ENCODE results near the gene RCOR2. TPM values are rescaled to one million over a fixed set of nuclear protein-coding genes. Genes with fewer than 3 reads are reported as not detected.

Gene RCOR2
- total and polyA plus RNA-seq, 2 of the 4 experiments (the other 2 are of a cell fraction), result 0.90 to 2.0 TPM

DNA sequence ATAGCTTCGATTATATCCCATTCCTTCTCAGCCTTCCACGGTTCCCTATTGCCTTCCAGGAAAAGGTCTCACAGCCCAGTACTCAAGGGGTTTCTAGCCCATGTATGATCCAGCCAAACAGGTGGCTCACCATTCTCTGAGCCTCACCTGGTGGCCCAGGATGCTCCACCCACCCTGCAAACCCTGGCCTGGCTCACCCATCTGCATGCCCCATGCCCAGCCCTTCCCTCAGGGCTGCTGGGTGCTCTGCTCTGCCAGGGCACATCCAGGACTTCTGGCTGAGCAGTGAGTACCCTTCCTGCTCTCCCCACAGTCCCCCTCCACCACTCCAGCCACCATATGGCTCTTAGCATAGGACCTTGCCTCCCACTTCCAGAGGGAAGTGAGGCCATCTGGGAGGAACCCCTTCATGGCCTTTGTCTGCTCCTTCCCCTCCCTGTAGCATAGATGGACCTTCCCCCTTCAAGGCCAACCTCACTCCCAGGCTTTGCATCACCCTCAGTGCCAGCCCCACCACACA lies 5.8 kb upstream of the RCOR2 start:
- POLR2A ChIA-PET (ENCODE audit: unreplicated experiment), result no interaction called here
- H3K56ac ChIP-seq (ENCODE audit: extremely low read depth, insufficient read depth, low read length), result no peak overlapping the region
- dilution Hi-C loops (cut with HindIII; ENCODE audit: low sequenced_read_pairs, unreplicated experiment), result no loop called here

More for the DNA sequence above, 5.8 kb upstream of the RCOR2 start:
- Histone ChIP-seq H2BK20ac (ENCODE audit: low read depth, low read length) (no peak overlapping the region), H4K8ac (ENCODE audit: low read depth in 2 of 2, low read length in 2 of 2) (no peak overlapping the region), H3K23ac (ENCODE audit: low read depth, low read length) (no peak overlapping the region), H4K5ac (ENCODE audit: low read depth, low read length) (no peak overlapping the region), H2BK15ac (ENCODE audit: low read depth, low read length) (no peak overlapping the region), H3K4ac (ENCODE audit: low read depth, low read length) (no peak overlapping the region), H2AK9ac (replicated peaks; ENCODE audit: low read depth, low read length, poor library complexity) (no peak overlapping the region), H3K79me1 (ENCODE audit: low read depth in 1 of 2, low read length in 2 of 2) (0 out of 4 replicates have a peak, but pooled peaks cover 0 to under 1% of the 10 kb centered on the region in 2 experiments), H3K9ac (ENCODE audit: low read depth, low read length) (no peak overlapping the region), H2BK5ac (ENCODE audit: low read depth, low read length, poor library complexity, severe bottlenecking) (no peak overlapping the region), H3K36me3 (ENCODE audit: control insufficient read depth, insufficient read depth, low read length) (no peaks in the 10 kb centered on the region), H4K91ac (ENCODE audit: insufficient read depth, low read depth, low read length) (no peak overlapping the region), H3K27me3 (ENCODE audit: control insufficient read depth, insufficient read depth, low read length) (peaks cover 12% of the 10 kb centered on the region; the same call in 1 of the 2 replicates), H3K9me3 (ENCODE audit: control insufficient read depth, insufficient read depth, low read length) (0 out of 2 replicates have a peak, but pooled peaks cover 2% of the 10 kb centered on the region), H2BK120ac (ENCODE audit: low read depth, low read length) (no peak overlapping the region), H2AK5ac (ENCODE audit: low read depth, low read length) (no peak overlapping the region), H3K4me1 (ENCODE audit: control insufficient read depth, insufficient read depth, low read length) (peaks cover 21% of the 10 kb centered on the region), H3K4me2 (ENCODE audit: low read depth, low read length) (no peak overlapping the region), H3K4me3 (ENCODE audit: insufficient read depth, low read depth, low read length) (no peak overlapping the region), H3K27ac (ENCODE audit: insufficient read depth, low read length) (no peak overlapping the region), H2AFZ (replicated peaks; ENCODE audit: low read length, poor library complexity) (no peak overlapping the region), H3K18ac (ENCODE audit: low read depth, low read length) (no peak overlapping the region), H3K9me1 (ENCODE audit: insufficient read depth, low read length) (peaks cover 6% of the 10 kb centered on the region), H4K20me1 (ENCODE audit: insufficient read depth, low read length) (no peaks in the 10 kb centered on the region), H3K14ac (replicated peaks; ENCODE audit: low read depth, low read length) (no peak overlapping the region)
- in situ Hi-C loops (cut with MboI; ENCODE audit: low sequenced_read_pairs) (no loop called here), intact Hi-C loops (cut with micrococcal nuclease) (no loop called here)
- 60% methylated on average over 1 of the region's 2 CpGs; no CpG with 5 or more reads in 1 of the 2 experiments for WGBS, 2 experiments (ENCODE audit: extremely low coverage in 2 of 2, insufficient read length in 1 of 2)
- DNase-seq, result no peak
- no TSS peak for BruUV-seq (replicated peaks)
- TF ChIP-seq FOS (IDR thresholded peaks at IDR 0.05; ENCODE audit: low read depth, low read length) (no peak), CEBPB (IDR thresholded peaks at IDR 0.05; ENCODE audit: low read depth, low read length) (no peak), BHLHE40 (IDR thresholded peaks at IDR 0.05; ENCODE audit: low read depth, low read length) (no peak), POLR2A (IDR thresholded peaks at IDR 0.05; ENCODE audit: low read depth, low read length) (no peak), MAZ (IDR thresholded peaks at IDR 0.05; ENCODE audit: borderline replicate concordance, low read depth, low read length) (no peak), RAD21 (IDR thresholded peaks at IDR 0.05; ENCODE audit: low read length) (no peak), MAFK (IDR thresholded peaks at IDR 0.05; ENCODE audit: low read depth, low read length) (no peak), SMC3 (IDR thresholded peaks at IDR 0.05; ENCODE audit: low read depth, low read length) (no peak), MXI1 (IDR thresholded peaks at IDR 0.05; ENCODE audit: borderline replicate concordance, low read depth, low read length) (no peak), NFE2L2 (IDR thresholded peaks at IDR 0.05; ENCODE audit: low read depth, low read length) (no peak), CHD1 (IDR thresholded peaks at IDR 0.05; ENCODE audit: low read depth, low read length) (no peak), RFX5 (IDR thresholded peaks at IDR 0.05; ENCODE audit: low read depth, low read length) (no peak), RCOR1 (IDR thresholded peaks at IDR 0.05; ENCODE audit: insufficient replicate concordance, low read length) (no peak)
- TF ChIP-seq, protein P1, sequence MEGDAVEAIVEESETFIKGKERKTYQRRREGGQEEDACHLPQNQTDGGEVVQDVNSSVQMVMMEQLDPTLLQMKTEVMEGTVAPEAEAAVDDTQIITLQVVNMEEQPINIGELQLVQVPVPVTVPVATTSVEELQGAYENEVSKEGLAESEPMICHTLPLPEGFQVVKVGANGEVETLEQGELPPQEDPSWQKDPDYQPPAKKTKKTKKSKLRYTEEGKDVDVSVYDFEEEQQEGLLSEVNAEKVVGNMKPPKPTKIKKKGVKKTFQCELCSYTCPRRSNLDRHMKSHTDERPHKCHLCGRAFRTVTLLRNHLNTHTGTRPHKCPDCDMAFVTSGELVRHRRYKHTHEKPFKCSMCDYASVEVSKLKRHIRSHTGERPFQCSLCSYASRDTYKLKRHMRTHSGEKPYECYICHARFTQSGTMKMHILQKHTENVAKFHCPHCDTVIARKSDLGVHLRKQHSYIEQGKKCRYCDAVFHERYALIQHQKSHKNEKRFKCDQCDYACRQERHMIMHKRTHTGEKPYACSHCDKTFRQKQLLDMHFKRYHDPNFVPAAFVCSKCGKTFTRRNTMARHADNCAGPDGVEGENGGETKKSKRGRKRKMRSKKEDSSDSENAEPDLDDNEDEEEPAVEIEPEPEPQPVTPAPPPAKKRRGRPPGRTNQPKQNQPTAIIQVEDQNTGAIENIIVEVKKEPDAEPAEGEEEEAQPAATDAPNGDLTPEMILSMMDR (conservative IDR thresholded peaks at IDR 0.05; ENCODE audit: low read depth, low read length), result no peak
- TF ChIP-seq, protein P2, sequence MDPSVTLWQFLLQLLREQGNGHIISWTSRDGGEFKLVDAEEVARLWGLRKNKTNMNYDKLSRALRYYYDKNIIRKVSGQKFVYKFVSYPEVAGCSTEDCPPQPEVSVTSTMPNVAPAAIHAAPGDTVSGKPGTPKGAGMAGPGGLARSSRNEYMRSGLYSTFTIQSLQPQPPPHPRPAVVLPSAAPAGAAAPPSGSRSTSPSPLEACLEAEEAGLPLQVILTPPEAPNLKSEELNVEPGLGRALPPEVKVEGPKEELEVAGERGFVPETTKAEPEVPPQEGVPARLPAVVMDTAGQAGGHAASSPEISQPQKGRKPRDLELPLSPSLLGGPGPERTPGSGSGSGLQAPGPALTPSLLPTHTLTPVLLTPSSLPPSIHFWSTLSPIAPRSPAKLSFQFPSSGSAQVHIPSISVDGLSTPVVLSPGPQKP (IDR thresholded peaks at IDR 0.05; ENCODE audit: borderline replicate concordance, low read depth, low read length), result no peak
- TF ChIP-seq, protein P3, sequence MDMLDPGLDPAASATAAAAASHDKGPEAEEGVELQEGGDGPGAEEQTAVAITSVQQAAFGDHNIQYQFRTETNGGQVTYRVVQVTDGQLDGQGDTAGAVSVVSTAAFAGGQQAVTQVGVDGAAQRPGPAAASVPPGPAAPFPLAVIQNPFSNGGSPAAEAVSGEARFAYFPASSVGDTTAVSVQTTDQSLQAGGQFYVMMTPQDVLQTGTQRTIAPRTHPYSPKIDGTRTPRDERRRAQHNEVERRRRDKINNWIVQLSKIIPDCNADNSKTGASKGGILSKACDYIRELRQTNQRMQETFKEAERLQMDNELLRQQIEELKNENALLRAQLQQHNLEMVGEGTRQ (IDR thresholded peaks at IDR 0.05; ENCODE audit: low read depth, low read length), result no peak
- no peak for ATAC-seq (ENCODE audit: low read depth)
- CTCF ChIA-PET, result no interaction called here
